Muscle of arm (tissue), 12 donors: ENCODE data around the gene DOP1A. TPM values are rescaled to one million over a fixed set of nuclear protein-coding genes. Genes with fewer than 3 reads are reported as not detected.
A peak's percentile ranks its signal among the peaks of the same experiment; 100 is the strongest.

ENCODE experiments used
- DNase-seq: peaks from one replicate; pipeline ENCODE4 v3.0.0-alpha.2; 2013
- polyA plus RNA-seq, 12 donors: library from polyadenylated mRNA; unstranded; fragments of 120-200 nt; gene quantifications; one replicate each; pipeline ENCODE4 v1.2.1, GENCODE V29; 2013; ENCODE audit not compliant: insufficient read length in 12 of 12

The DOP1A gene
- polyA plus RNA-seq, 12 donors: 11.8 to 19.4 (median 15.0) TPM; not detected in 1

DNA sequence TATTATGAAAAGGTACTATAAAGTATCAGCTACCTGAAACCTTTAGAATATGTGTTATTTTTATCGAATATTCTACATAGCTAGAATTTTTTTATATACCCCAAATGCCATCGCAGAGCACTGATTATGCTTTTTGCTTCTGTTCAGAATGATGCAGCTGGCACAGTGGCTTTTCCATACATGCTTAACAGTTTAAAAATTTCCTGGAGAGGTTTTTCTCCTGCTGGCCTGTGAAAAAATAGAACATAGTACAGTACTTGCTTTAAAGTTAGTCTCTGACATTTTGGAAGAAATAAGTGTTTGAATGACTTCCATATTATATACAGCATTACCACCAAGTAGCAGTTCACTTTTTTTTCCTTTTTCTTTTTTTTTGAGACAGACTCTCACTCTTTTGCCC is 5.3 kb downstream of the DOP1A start:
- DNase-seq: no peak

DNA sequence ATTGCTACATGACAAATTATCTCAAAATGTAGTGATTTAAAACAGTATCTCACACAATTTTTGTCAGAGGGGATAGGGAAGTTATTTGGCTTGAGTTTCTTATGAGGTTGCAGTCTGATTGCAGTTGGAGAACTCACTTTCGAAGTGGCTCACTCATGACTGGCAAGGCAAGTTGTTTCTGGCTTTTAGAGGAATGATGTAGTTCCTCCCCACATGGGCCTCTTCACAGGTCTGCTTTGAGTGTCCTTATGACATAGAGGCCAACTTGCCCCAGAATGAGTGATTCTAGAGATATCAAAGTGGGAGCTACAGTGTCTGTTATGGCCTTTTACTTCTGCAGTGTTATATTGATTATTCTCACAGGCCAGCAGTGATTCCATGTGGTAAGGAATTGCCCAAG is 6.1 kb downstream of the DOP1A start:
- DNase-seq: no peak

DNA sequence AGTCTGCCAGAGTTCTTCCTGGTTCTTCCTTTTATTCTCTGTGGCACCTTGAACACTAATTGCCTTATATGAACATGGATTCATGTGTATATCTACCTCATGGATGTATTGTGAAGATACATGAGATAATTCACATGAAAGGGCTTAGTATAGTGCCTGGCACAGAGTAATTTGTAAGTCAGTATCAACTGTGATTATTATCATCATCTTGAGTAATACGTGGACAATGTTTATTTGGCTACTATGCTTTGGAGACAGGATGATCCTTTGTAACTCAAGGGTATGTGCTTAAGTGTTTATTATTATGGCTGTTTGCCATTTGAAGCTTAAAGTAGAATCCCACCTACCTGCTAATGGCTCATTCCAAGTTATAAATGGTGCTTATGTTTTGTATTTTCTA is 16.0 kb downstream of the DOP1A start:
- no peak for DNase-seq

DNA sequence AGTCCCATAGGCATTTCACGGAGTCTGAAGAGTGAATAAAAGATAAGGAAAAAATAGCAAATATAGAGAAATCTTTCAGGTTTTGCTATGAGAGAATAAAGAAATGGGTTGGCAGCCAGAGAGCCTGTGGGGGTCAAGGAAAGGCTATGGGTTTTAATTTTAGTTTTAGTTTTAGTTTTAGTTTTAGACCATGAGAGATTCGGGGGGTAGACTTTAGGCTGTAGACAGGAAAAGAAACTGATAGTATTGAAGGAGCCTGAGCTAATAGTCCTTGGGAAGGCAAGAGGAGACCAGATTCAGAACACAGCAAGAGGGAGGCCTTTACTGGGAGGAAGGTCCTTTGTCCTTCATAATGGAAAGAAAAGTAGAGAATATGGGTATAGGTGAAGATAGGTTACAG is 19.3 kb downstream of the DOP1A start:
- DNase-seq: no peak

DNA sequence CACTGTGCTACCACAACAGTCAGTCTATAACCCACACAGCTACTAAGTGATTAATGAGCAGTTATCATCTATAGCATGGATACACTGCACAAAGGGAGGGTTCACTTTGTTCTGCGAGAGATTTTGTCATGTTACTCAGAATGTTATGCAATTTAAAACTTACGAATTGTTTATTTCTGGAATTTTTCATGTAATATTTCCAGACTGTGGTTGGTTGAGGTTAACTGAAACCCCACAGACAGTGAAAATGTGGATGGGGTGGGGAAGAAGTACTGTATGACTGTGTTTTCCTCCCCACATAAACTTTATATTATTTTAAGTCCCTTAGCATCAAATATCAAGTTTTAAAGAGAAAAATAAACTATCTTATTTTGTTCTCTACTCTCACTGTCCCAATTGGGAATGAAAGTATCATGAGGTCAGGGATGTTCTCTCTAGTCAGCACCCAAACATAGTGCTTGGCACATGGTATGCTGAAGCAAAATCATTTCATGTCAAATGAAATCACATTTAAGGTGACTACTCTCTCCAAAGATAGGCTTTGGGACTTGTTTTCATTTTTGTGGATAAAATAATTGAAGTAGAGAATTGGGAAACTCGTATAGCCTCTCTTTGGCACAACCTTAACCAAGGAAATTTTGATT is 25.4 kb downstream of the DOP1A start:
- no peak for DNase-seq

DNA sequence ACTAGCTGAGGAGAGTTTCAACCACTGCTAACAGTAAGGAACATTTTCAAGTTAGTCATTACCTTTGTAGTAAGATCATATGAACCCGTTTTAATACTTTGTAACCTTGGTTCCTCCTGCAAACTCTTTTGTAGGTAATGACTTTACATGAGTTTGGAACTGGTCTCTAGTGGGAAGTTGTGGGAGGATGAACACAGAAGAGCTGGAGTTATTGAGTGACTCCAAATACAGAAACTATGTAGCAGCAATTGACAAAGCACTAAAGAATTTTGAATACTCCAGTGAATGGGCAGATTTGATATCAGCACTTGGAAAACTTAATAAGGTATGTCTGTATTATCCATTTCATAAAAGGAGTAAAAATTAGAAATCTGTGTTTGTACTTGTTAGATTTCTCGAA is 29.3 kb downstream of the DOP1A start:
- DNase-seq: no peak

- DNase-seq: peak; percentile 4
Observed at GRCh38 chr6:83097204-83097603, 29.7 kb downstream of the DOP1A start.

DNA sequence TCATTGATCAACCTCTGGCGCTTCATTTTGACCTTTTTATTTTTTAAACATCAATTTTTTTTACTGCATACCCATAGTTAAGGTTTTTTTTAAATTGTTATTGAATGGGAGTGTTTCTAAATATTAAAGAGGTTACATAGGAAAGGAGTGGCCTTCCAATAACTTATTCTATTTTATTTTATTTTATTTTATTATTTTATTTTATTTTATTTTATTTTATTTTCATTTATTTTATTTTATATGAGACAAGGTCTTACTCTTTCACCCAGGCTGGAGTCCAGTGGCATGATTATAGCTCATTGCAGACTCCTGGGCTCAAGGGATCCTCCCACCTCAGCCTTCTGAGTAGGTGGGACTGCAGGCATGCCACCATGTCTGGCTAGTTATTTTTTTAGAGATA is 30.2 kb downstream of the DOP1A start:
- no peak for DNase-seq

- DNase-seq: no peak
Observed at GRCh38 chr6:83098589-83098988, 31.1 kb downstream of the DOP1A start.

DNA sequence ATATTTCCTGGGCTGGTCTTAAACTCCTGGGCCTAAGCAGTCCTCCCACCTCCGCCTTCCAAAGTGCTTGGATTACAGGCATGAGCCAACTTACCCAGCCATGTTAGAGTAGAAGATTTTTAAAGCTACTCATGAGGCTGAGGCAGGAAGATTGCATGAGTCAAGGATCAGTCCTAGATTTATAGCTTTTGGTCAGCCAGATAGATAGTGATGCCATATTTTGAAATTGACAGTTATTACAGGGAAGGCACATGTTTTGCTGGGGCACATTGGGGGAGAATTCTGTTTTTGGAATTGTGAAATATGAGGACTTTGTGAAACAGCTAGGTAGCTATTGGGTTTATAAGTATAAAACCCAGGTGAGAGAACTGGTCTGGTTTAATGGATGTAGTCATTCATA is 40.9 kb downstream of the DOP1A start:
- DNase-seq: no peak

GRCh38 chr6:83113258-83113657 is 45.8 kb downstream of the DOP1A start:
- DNase-seq: no peak

DNA sequence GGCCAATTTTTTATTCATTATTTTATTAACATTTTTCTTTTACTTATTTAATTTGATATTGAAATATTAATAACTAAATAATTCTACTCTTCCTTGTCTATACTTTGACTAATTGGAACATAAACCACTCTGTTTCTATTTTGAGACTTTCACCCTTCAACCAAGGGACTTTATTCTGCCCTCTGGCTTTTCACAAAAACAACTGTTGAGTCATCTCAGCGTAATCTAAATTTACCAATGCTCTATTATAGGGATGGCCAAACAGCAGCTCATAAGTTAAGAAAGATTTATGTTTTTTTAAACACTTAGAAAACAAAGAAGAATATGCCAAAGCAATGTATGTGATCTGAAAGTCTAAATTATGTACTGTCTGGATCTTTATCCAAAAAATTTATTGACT is 46.7 kb downstream of the DOP1A start:
- no peak for DNase-seq

GRCh38 chr6:83117802-83118201 is 50.3 kb downstream of the DOP1A start:
- DNase-seq: no peak

- no peak for DNase-seq
Observed at GRCh38 chr6:83119742-83120300, 52.4 kb downstream of the DOP1A start.

DNA sequence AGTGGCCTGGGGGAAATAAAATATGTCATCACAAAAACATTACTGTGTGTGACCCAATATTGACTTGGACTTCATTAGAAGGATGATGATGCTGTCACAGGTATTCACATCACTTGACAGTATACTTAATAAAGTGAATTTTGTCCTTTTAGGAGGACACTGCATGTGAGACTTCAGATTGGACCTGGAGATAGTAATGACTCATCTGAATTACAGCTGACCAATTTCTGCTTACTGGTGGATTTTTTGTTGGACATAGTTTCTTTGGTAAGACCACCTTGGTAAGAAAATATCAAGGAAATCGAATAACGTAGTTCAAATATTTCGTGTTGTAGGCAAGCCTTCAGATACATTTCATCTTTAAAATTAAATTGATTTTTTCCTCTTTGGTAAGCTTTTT is 57.1 kb downstream of the DOP1A start:
- DNase-seq: no peak

DNA sequence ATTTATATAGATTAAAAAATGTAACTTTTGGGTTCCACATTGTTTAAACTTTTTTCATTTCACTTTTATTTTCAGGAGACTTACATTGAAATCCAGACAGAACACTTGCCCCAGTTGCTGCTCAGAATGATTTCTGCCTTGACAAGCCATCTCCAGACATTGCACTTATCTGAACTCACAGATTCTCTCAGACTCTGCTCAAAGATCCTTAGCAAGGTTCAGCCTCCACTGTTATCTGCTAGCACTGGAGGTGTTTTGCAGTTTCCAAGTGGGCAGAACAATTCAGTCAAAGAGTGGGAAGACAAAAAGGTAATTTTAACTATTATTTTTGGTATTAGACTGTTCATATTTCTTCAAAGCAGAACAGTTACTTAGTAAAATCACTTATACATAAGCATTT is 58.0 kb downstream of the DOP1A start:
- DNase-seq: no peak

DNA sequence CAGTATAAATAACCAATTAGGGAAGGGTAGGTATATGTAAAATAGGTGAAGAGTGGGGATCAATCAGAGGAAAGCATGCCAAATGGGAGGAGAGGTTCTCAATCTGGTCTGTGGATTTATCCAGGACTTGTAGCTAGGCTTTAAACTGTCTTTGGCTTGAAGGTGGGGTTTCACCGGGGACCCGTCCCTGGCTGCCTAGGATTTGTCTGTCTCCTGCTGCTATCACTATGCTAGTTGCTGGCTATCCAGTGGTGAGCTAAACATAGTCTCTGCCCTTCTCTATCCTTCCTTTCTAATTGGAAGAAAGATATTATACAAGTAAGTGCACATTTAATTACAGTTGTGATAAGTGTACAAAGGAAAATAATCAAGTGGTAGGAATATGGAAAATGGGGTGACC is 58.8 kb downstream of the DOP1A start:
- no peak for DNase-seq

GRCh38 chr6:83126807-83127206 is 59.3 kb downstream of the DOP1A start:
- no peak for DNase-seq

GRCh38 chr6:83127258-83127657 is 59.8 kb downstream of the DOP1A start:
- DNase-seq: no peak

DNA sequence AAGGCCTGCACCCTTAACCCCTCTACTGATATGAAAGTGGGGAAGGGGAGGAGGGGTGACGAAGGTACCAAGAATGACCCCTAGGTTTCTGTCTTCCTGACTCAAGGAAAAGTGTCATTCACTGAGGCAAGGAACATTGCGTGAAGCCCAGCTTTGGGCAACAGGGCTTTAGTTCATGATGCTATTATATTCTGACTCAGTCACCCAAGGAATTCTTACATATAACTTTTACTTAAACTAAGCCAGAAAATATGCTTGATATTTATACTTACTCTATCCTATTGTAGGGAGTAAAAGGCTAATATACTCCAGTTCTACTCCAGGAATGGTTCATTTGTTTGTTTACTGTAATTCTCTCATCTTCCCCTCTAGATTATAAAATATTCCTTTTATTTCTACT is 60.5 kb downstream of the DOP1A start:
- DNase-seq: no peak

DNA sequence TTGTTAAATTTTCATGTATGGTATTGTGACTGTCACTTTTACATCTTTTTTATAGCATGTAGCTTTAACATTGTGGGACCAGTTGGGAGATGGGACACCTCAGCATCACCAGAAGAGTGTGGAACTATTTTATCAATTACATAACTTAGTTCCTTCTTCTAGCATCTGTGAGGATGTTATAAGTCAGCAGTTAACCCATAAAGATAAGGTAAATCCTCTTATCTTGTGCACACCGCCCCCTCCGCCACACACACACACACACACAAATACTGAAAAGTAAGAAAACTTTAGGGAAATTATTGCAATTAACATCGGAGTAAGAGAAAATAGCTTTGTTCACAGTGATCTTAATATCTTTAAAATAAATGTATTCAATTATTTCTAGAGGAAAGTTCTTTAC is 64.7 kb downstream of the DOP1A start:
- no peak for DNase-seq

GRCh38 chr6:83138118-83138722 is 70.7 kb downstream of the DOP1A start:
- DNase-seq: no peak

DNA sequence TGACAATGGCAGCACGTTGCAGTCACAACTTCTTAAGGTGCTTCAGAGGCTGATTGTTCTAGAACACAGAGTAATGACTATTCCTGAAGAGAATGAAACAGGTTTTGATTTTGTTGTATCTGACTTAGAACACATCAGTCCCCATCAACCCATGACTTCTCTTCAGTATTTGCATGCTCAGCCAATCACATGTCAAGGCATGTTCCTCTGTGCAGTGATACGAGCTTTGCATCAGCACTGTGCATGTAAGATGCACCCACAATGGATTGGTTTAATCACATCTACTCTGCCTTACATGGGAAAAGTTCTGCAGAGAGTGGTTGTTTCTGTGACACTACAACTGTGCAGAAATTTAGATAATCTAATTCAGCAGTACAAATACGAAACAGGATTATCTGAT is 71.3 kb downstream of the DOP1A start:
- no peak for DNase-seq

- no peak for DNase-seq
Observed at GRCh38 chr6:83151114-83151513, 83.6 kb downstream of the DOP1A start.
